Neural cell (in vitro differentiated cells): ENCODE results near the gene CHRD.

Source experiments
- EP300 ChIP-seq: fragments of 450-650 bp; conservative IDR thresholded peaks from 2 replicates; pipeline ENCODE4 v1.6.1; 2014; ENCODE audit warnings: antibody characterized with exemption, mild to moderate bottlenecking, moderate library complexity; ENCODE audit not compliant: poor library complexity, severe bottlenecking
- EZH2 ChIP-seq: fragments of 200-600, 300-800 bp; shearing (Covaris generic), sonication (generic); IDR thresholded peaks from 2 replicates; pipeline ENCODE4 v1.6.1; 2014; ENCODE audit warnings: antibody characterized with exemption, low read length, borderline replicate concordance, mild to moderate bottlenecking; ENCODE audit not compliant: insufficient read depth, poor library complexity, severe bottlenecking
- MXI1 ChIP-seq: fragments of 450-650 bp; conservative IDR thresholded peaks from 2 replicates; pipeline ENCODE4 v1.6.1; 2014; ENCODE audit warnings: antibody characterized with exemption, mild to moderate bottlenecking; ENCODE audit not compliant: poor library complexity, severe bottlenecking
- POLR2AphosphoS5 ChIP-seq: IDR thresholded peaks from 2 replicates; pipeline ENCODE4 v1.6.1; 2012
- RAD21 ChIP-seq: fragments of 450-650 bp; conservative IDR thresholded peaks from 2 replicates; pipeline ENCODE4 v1.6.1; 2014; ENCODE audit warnings: antibody characterized with exemption, mild to moderate bottlenecking, moderate library complexity
- SMC3 ChIP-seq: fragments of 450-650 bp; conservative IDR thresholded peaks from 2 replicates; pipeline ENCODE4 v1.6.1; 2014; ENCODE audit warnings: antibody characterized with exemption, mild to moderate bottlenecking, moderate library complexity; ENCODE audit not compliant: poor library complexity
- TAF1 ChIP-seq: IDR thresholded peaks from 2 replicates; pipeline ENCODE4 v1.6.1; 2012; ENCODE audit warnings: low read depth
- TF ChIP-seq, protein P1 (sequence below): fragments of 450-650 bp; IDR thresholded peaks from 2 replicates; pipeline ENCODE4 v1.5.1; 2014; ENCODE audit warnings: antibody characterized with exemption, mild to moderate bottlenecking, moderate library complexity; ENCODE audit not compliant: poor library complexity, severe bottlenecking
- TF ChIP-seq, protein P2 (sequence below): IDR thresholded peaks from 2 replicates; pipeline ENCODE4 v1.6.1; 2012; ENCODE audit warnings: borderline replicate concordance

DNA sequence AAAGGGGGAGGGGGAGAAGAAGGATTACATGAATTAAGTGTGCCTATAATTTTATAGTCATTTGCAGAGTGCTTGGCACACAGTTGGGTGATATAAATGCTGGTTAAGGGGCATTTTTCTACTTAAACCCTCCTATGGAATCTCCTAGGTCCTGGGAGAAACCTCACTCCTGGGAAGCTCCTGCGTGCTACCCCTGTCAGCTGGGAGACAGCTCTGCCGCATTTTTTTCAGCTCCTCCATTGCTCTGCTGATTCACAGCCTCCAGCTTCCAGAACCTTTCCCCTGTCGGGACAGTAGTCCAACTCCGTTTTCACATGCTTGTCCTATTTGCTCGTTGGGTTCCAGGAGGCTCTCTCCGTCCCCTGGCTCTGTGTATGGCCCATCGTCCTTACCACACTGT is 59.2 kb downstream of the CHRD start:
- TF ChIP-seq, protein P1, sequence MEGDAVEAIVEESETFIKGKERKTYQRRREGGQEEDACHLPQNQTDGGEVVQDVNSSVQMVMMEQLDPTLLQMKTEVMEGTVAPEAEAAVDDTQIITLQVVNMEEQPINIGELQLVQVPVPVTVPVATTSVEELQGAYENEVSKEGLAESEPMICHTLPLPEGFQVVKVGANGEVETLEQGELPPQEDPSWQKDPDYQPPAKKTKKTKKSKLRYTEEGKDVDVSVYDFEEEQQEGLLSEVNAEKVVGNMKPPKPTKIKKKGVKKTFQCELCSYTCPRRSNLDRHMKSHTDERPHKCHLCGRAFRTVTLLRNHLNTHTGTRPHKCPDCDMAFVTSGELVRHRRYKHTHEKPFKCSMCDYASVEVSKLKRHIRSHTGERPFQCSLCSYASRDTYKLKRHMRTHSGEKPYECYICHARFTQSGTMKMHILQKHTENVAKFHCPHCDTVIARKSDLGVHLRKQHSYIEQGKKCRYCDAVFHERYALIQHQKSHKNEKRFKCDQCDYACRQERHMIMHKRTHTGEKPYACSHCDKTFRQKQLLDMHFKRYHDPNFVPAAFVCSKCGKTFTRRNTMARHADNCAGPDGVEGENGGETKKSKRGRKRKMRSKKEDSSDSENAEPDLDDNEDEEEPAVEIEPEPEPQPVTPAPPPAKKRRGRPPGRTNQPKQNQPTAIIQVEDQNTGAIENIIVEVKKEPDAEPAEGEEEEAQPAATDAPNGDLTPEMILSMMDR: no peak
- no peak for TF ChIP-seq POLR2AphosphoS5
- no peak for TF ChIP-seq EP300
- no peak for TF ChIP-seq SMC3
- TF ChIP-seq EZH2: no peak
- no peak for TF ChIP-seq MXI1
- no peak for TF ChIP-seq TAF1
- no peak for TF ChIP-seq RAD21
- TF ChIP-seq, protein P2, sequence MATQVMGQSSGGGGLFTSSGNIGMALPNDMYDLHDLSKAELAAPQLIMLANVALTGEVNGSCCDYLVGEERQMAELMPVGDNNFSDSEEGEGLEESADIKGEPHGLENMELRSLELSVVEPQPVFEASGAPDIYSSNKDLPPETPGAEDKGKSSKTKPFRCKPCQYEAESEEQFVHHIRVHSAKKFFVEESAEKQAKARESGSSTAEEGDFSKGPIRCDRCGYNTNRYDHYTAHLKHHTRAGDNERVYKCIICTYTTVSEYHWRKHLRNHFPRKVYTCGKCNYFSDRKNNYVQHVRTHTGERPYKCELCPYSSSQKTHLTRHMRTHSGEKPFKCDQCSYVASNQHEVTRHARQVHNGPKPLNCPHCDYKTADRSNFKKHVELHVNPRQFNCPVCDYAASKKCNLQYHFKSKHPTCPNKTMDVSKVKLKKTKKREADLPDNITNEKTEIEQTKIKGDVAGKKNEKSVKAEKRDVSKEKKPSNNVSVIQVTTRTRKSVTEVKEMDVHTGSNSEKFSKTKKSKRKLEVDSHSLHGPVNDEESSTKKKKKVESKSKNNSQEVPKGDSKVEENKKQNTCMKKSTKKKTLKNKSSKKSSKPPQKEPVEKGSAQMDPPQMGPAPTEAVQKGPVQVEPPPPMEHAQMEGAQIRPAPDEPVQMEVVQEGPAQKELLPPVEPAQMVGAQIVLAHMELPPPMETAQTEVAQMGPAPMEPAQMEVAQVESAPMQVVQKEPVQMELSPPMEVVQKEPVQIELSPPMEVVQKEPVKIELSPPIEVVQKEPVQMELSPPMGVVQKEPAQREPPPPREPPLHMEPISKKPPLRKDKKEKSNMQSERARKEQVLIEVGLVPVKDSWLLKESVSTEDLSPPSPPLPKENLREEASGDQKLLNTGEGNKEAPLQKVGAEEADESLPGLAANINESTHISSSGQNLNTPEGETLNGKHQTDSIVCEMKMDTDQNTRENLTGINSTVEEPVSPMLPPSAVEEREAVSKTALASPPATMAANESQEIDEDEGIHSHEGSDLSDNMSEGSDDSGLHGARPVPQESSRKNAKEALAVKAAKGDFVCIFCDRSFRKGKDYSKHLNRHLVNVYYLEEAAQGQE: no peak
